SK-N-SH (cell line): ENCODE measurements around the gene ABITRAM. TPM values are rescaled to one million over a fixed set of nuclear protein-coding genes. Genes with fewer than 3 reads are reported as not detected.
A peak's percentile ranks its signal among the peaks of the same experiment; 100 is the strongest.

Experiments
- CTCF ChIA-PET: fragments of 300-600, 350-600 bp; formaldehyde crosslinking; extraction: SDS; loops from one replicate; lab custom pipeline; 2021; lab: Yijun Ruan, JAX
- POLR2A ChIA-PET: fragments of 350-600 bp; sonication (Branson Sonifier 250); formaldehyde crosslinking; extraction: SDS; loops from one replicate; lab custom pipeline; 2020; ENCODE audit warnings: antibody characterized with exemption, inconsistent platforms; lab: Yijun Ruan, JAX
- DNase-seq: peaks from one replicate; pipeline ENCODE4 v3.0.0; 2012
- H2AFZ ChIP-seq: fragments of 200-600 bp; sonication (generic); 2 replicates; pipeline ENCODE4 v1.8.1; 2016; ENCODE audit warnings: antibody characterized with exemption, mild to moderate bottlenecking, low read depth
- H3F3A ChIP-seq: fragments of 200-600 bp; sonication (generic); replicated peaks from 2 replicates; pipeline ENCODE3; 2016; ENCODE audit warnings: antibody characterized with exemption, mild to moderate bottlenecking; ENCODE audit not compliant: insufficient read depth
- H3K27ac ChIP-seq, 2 experiments: fragments of 200-500 bp in 1 of 2; fragments of 200-600 bp in 1 of 2; sonication (Bioruptor generic) in 1 of 2; sonication (generic), shearing (Covaris generic) in 1 of 2; 2 replicates each; pipeline versions ENCODE4 v1.5.1 to v1.6.1; 2014 to 2016; ENCODE audit warnings: low read depth in 2 of 2, inconsistent platforms in 1 of 2, low read length in 1 of 2, mild to moderate bottlenecking in 1 of 2, mixed read lengths in 1 of 2
- H3K27me3 ChIP-seq: fragments of 200-600 bp; sonication (generic), shearing (Covaris generic); 2 replicates; pipeline ENCODE4 v1.6.1; 2016; ENCODE audit warnings: mixed run types; ENCODE audit not compliant: insufficient read depth
- H3K36me3 ChIP-seq, 2 experiments: fragments of 200-500 bp in 1 of 2; fragments of 200-600 bp in 1 of 2; sonication (Bioruptor generic) in 1 of 2; sonication (generic) in 1 of 2; replicated peaks in 1 of 2; 2 replicates each; pipeline versions ENCODE3 to v1.5.1; 2014 to 2016; ENCODE audit warnings: low read length in 1 of 2, mild to moderate bottlenecking in 1 of 2; ENCODE audit not compliant: insufficient read depth in 2 of 2, control insufficient read depth in 1 of 2
- H3K4me1 ChIP-seq, 2 experiments: fragments of 200-500 bp in 1 of 2; fragments of 200-600 bp in 1 of 2; sonication (Bioruptor generic) in 1 of 2; sonication (generic), shearing (Covaris generic) in 1 of 2; 2 replicates each; pipeline versions ENCODE4 v1.5.1 to v1.6.1; 2014 to 2016; ENCODE audit warnings: low read depth in 1 of 2, low read length in 1 of 2, mixed run types in 1 of 2; ENCODE audit not compliant: insufficient read depth in 2 of 2, control insufficient read depth in 1 of 2
- H3K4me2 ChIP-seq: fragments of 200-600 bp; sonication (generic), shearing (Covaris generic); 2 replicates; pipeline ENCODE4 v1.6.1; 2017; ENCODE audit warnings: mixed run types
- H3K4me3 ChIP-seq, 2 experiments: fragments of 200-500 bp in 1 of 2; fragments of 200-600 bp in 1 of 2; sonication (Bioruptor generic) in 1 of 2; sonication (generic), shearing (Covaris generic) in 1 of 2; 2 replicates each; pipeline versions ENCODE4 v1.5.1 to v1.8.1; 2014 to 2016; ENCODE audit warnings: low read depth in 2 of 2, inconsistent platforms in 1 of 2, low read length in 1 of 2, mild to moderate bottlenecking in 1 of 2, mixed read lengths in 1 of 2, moderate library complexity in 1 of 2
- H3K79me2 ChIP-seq: fragments of 200-600 bp; sonication (generic); 2 replicates; pipeline ENCODE4 v1.8.1; 2017; ENCODE audit warnings: mild to moderate bottlenecking; ENCODE audit not compliant: insufficient read depth
- H3K9ac ChIP-seq: fragments of 200-600 bp; sonication (generic); 2 replicates; pipeline ENCODE4 v1.6.1; 2017; ENCODE audit warnings: mixed run types
- H3K9me2 ChIP-seq: fragments of 200-600 bp; sonication (generic); 2 replicates; pipeline ENCODE4 v1.6.1; 2017; ENCODE audit warnings: mixed run types
- H3K9me3 ChIP-seq: fragments of 200-600 bp; sonication (generic); 2 replicates; pipeline ENCODE4 v1.6.1; 2017; ENCODE audit warnings: mixed run types, mild to moderate bottlenecking, moderate library complexity
- H4K20me1 ChIP-seq: fragments of 200-600 bp; sonication (generic); 2 replicates; pipeline ENCODE4 v1.6.1; 2017; ENCODE audit warnings: mild to moderate bottlenecking, mixed run types; ENCODE audit not compliant: insufficient read depth
- EZH2phosphoT487 ChIP-seq: fragments of 200-600 bp; sonication (generic); IDR thresholded peaks from 2 replicates; pipeline ENCODE4 v1.6.1; 2017; ENCODE audit warnings: low read depth, mixed run types, mild to moderate bottlenecking, antibody characterized with exemption, moderate library complexity, borderline replicate concordance
- FOXM1 ChIP-seq: IDR thresholded peaks from 2 replicates; pipeline ENCODE4 v1.4.0; 2012; ENCODE audit warnings: low read depth, mild to moderate bottlenecking
- IRF3 ChIP-seq: fragments of 150-350 bp; IDR thresholded peaks from 2 replicates; pipeline ENCODE4 v1.6.1; 2016; ENCODE audit warnings: mild to moderate bottlenecking, low read depth, low read length
- JUND ChIP-seq: IDR thresholded peaks from 2 replicates; pipeline ENCODE4 v1.4.0; 2012
- NFIC ChIP-seq: IDR thresholded peaks from 2 replicates; pipeline ENCODE4 v1.4.0; 2012; ENCODE audit warnings: borderline replicate concordance
- NRF1 ChIP-seq: IDR thresholded peaks from 2 replicates; pipeline ENCODE4 v1.6.1; 2012; ENCODE audit warnings: low read depth, mild to moderate bottlenecking, low read length
- PBX3 ChIP-seq: IDR thresholded peaks from 2 replicates; pipeline ENCODE4; 2012
- RFX5 ChIP-seq: IDR thresholded peaks from 2 replicates; pipeline ENCODE4 v1.6.1; 2012; ENCODE audit warnings: mild to moderate bottlenecking, improper control_type of control experiment, low read length
- RXRA ChIP-seq: IDR thresholded peaks from 2 replicates; pipeline ENCODE4 v1.4.0; 2012; ENCODE audit warnings: low read depth, mild to moderate bottlenecking, borderline replicate concordance
- SIN3A ChIP-seq: IDR thresholded peaks from 2 replicates; pipeline ENCODE4 v1.6.1; 2012; ENCODE audit warnings: low read depth, mild to moderate bottlenecking, low read length, moderate library complexity, borderline replicate concordance
- TEAD4 ChIP-seq: IDR thresholded peaks from 2 replicates; pipeline ENCODE4 v1.4.0; 2012; ENCODE audit warnings: mild to moderate bottlenecking, borderline replicate concordance; ENCODE audit not compliant: insufficient read depth
- ZBTB33 ChIP-seq: IDR thresholded peaks from 2 replicates; pipeline ENCODE4 v1.4.0; 2012; ENCODE audit warnings: low read depth, borderline replicate concordance
- WGBS: methylation state at CpG from one replicate; pipeline ENCODE4 v1.1.6; 2017; ENCODE audit warnings: low lambda C conversion rate; 5-methylcytosine and 5-hydroxymethylcytosine counted together
- polyA plus RNA-seq, 3 experiments: library from polyadenylated mRNA; depleted of rRNA; stranded (reverse); fragments of >200 nt; gene quantifications; 2 replicates each; pipeline ENCODE4 v1.2.3, GENCODE V29; 2012
- TF ChIP-seq, protein P1 (sequence below): fragments of 200-600 bp; sonication (generic); IDR thresholded peaks from 2 replicates; pipeline ENCODE4 v1.6.1; 2017; ENCODE audit warnings: antibody characterized with exemption, mild to moderate bottlenecking, moderate library complexity
- TF ChIP-seq, protein P2 (sequence below): IDR thresholded peaks from 2 replicates; pipeline ENCODE4 v1.4.0; 2012; ENCODE audit warnings: low read depth

The ABITRAM gene
- polyA plus RNA-seq, 1 of the 3 experiments (the other 2 are of a cell fraction), result 13.9 TPM

DNA sequence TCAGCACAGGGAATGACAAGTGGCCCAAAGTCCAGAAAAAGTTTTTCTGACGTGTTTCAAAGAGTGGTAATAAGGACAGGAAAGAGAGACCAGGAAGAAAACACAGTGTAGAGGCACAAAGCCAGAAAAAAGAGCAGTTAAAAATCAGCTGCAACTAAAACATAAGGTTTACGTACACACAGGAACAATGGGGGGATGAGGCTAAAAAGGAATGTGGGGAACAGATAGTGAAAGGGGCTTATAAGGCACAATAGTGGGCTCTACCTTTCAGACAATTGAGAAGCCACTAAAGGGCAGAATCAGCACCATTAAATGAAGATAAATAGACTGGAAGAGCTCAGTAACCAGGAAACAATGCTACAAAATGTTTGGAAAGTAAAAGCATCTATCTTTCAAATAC is 5.8 kb upstream of the ABITRAM start:
- Histone ChIP-seq H3K79me2 (peaks cover 33% of the 10 kb centered on the region), H3K27me3 (no peaks in the 10 kb centered on the region), H3K27ac (no peak overlapping the region), H3F3A (peaks cover 3% of the 10 kb centered on the region), H4K20me1 (no peaks in the 10 kb centered on the region; the same call in 1 of the 2 replicates), H3K4me2 (no peak overlapping the region), H3K4me3 (no peak overlapping the region), H3K36me3 (peaks cover 40 to 65% of the 10 kb centered on the region in 2 experiments), H3K9me2 (no peaks in the 10 kb centered on the region), H3K9ac (no peak overlapping the region), H3K9me3 (no peaks in the 10 kb centered on the region), H2AFZ (no peak overlapping the region), H3K4me1 (peaks cover 6 to 8% of the 10 kb centered on the region in 2 experiments; a peak in 3 of 4 replicates)
- TF ChIP-seq FOXM1, result no peak
- TF ChIP-seq ZBTB33, result no peak
- no peak for TF ChIP-seq PBX3
- no peak for TF ChIP-seq RFX5
- ChIA-PET CTCF (interaction anchor here (0.9 kb wide), 1 partner anchor 38 kb away, joined by 3 read pairs; no protein-coding TSS in a partner anchor), POLR2A (no interaction called here)
- 96% methylated on average over 2 of the region's 2 CpGs for WGBS
- DNase-seq, result no peak

- H3K9ac ChIP-seq, result peak overlapping the region; percentile 72
- H3K36me3 ChIP-seq, result peaks cover 28 to 39% of the 10 kb centered on the region in 2 experiments
- H3K4me2 ChIP-seq, result peak overlapping the region; percentile 94
- peak overlapping the region; percentile 78 to 94 for H3K27ac ChIP-seq
- WGBS, result 4% methylated on average over 20 of the region's 25 CpGs
- peak overlapping the region; percentile 81 for H2AFZ ChIP-seq
- ChIA-PET POLR2A (no interaction called here), CTCF (no interaction called here)
- H3K79me2 ChIP-seq, result peaks cover 58% of the 10 kb centered on the region
- H3K4me1 ChIP-seq, result peaks cover 8 to 9% of the 10 kb centered on the region in 2 experiments; a peak in 3 of 4 replicates
- H3K27me3 ChIP-seq, result no peaks in the 10 kb centered on the region
- peaks cover 7% of the 10 kb centered on the region for H3F3A ChIP-seq
- no peaks in the 10 kb centered on the region for H3K9me3 ChIP-seq
- no peaks in the 10 kb centered on the region; the same call in 1 of the 2 replicates for H4K20me1 ChIP-seq
- TF ChIP-seq NRF1, result no peak
- TF ChIP-seq RXRA, result no peak
- TF ChIP-seq SIN3A, result no peak
- TF ChIP-seq TEAD4, result no peak
- no peak for TF ChIP-seq JUND
- TF ChIP-seq, protein P1, sequence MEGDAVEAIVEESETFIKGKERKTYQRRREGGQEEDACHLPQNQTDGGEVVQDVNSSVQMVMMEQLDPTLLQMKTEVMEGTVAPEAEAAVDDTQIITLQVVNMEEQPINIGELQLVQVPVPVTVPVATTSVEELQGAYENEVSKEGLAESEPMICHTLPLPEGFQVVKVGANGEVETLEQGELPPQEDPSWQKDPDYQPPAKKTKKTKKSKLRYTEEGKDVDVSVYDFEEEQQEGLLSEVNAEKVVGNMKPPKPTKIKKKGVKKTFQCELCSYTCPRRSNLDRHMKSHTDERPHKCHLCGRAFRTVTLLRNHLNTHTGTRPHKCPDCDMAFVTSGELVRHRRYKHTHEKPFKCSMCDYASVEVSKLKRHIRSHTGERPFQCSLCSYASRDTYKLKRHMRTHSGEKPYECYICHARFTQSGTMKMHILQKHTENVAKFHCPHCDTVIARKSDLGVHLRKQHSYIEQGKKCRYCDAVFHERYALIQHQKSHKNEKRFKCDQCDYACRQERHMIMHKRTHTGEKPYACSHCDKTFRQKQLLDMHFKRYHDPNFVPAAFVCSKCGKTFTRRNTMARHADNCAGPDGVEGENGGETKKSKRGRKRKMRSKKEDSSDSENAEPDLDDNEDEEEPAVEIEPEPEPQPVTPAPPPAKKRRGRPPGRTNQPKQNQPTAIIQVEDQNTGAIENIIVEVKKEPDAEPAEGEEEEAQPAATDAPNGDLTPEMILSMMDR, result no peak
- TF ChIP-seq, protein P2, sequence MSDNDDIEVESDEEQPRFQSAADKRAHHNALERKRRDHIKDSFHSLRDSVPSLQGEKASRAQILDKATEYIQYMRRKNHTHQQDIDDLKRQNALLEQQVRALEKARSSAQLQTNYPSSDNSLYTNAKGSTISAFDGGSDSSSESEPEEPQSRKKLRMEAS, result no peak
- no peak for TF ChIP-seq IRF3
- TF ChIP-seq NFIC, result no peak
- no peak for TF ChIP-seq EZH2phosphoT487
- H3K4me3 ChIP-seq, result peak overlapping the region; percentile 84 to 99
- DNase-seq, result no peak
- H3K9me2 ChIP-seq, result no peaks in the 10 kb centered on the region
Observed at GRCh38 chr9:108933231-108933717, 926 bp upstream of the ABITRAM start.
